CD4-positive, alpha-beta T cell treated with Interferon gamma for 1 hour (primary cell): Measurements from ENCODE around the gene SHKBP1.
A peak's percentile ranks its signal among the peaks of the same experiment; 100 is the strongest.
"Not testable (repeated sequence)": the region's sequence is repeated elsewhere in the genome, so short reads cannot be mapped to it uniquely, and the experiment has no call there.

Experiments
- DNase-seq: peaks from one replicate; pipeline ENCODE4 v3.0.0-alpha.2; 2020

SHKBP1 gene, protein sequence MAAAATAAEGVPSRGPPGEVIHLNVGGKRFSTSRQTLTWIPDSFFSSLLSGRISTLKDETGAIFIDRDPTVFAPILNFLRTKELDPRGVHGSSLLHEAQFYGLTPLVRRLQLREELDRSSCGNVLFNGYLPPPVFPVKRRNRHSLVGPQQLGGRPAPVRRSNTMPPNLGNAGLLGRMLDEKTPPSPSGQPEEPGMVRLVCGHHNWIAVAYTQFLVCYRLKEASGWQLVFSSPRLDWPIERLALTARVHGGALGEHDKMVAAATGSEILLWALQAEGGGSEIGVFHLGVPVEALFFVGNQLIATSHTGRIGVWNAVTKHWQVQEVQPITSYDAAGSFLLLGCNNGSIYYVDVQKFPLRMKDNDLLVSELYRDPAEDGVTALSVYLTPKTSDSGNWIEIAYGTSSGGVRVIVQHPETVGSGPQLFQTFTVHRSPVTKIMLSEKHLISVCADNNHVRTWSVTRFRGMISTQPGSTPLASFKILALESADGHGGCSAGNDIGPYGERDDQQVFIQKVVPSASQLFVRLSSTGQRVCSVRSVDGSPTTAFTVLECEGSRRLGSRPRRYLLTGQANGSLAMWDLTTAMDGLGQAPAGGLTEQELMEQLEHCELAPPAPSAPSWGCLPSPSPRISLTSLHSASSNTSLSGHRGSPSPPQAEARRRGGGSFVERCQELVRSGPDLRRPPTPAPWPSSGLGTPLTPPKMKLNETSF

DNA sequence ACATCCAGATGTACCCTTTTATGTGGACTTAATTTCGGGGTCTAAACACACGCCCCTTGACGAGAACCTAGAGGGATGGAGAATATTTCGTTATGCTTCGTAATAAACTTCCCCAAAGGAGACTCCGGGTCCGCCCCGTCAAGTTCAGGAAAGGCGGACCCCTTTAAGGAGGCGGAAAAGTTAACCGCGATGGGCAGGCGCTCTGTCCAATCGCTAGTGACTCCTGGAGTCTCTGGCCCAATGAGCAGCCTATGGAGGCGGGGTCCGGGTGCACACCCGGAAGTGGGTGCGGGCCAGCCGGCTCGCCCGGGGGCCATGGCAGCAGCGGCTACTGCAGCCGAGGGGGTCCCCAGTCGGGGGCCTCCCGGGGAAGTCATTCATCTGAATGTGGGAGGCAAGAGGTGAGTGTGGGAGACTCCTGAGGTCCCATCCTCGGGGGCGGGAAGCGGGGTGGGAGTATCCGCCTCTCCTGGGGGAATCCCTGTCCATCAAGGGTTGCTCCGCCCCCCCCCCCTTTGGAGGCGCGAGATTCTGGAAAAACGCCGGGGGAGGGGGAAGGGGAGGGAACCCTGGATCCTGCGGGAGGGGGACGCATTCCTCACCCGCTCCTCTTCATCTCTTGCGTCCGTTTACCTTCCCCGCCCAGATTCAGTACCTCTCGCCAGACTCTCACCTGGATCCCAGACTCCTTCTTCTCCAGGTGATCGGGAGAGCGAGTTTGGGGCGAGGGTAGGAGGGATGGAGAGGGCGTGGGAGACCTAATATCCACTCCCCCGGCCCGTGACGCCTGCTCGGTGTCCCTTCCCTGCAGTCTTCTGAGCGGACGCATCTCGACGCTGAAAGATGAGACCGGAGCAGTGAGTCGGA, at the start of gene SHKBP1:
TSS of gene SHKBP1 (plus strand) at position 289 of the 867 bp plus-strand sequence. CDS start at position 316, 27 bp downstream.
- DNase-seq: peak; percentile 91

DNA sequence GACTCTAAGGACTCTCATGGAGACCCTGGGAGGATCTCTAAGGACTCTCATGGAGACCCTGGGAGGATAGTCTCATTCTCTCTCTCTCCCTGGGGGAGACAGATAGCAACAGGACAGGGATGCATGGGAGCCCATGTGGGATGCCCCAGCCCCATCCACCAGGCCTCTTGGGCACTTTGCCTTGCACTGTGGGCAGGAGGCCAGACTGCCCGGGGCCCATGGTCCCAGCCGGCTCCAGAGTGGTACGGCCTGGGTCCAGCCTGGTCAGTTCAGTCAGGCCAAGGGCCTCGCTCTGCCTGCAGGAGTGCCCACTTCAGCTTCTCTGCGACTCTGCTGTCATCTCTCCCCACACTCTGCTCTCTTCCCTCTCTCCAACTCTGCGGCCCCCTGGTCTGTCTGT, 48.6 kb upstream of the SHKBP1 start:
- DNase-seq: no peak

DNA sequence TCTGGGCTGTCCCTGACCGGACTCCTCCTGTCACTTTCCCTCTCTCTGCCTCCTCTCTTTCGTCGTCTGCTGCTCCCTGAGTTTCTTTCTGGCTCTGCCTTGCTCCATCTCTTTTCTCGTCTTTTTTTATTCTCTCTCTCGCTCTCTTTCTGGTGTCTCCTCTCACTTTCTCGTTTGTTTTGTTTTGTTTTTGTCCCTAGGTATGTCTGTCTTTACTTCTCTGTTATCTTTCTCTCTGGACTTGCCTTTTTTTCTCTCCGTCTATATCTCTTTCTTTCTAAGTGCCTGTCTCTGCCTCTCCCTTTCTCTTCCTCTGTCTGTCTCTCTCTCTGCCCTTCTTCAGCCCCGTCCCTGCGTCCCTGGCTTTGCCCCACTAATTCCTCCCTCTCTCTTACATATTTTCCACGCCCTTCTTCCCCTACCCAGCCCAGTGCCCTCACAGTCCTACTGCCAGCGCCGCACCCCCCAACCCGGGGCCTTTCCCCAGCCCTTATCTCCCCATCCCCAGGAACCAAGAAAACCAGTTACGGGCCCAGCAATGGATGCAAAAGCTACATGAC, 48.1 kb upstream of the SHKBP1 start:
- no peak for DNase-seq

DNA sequence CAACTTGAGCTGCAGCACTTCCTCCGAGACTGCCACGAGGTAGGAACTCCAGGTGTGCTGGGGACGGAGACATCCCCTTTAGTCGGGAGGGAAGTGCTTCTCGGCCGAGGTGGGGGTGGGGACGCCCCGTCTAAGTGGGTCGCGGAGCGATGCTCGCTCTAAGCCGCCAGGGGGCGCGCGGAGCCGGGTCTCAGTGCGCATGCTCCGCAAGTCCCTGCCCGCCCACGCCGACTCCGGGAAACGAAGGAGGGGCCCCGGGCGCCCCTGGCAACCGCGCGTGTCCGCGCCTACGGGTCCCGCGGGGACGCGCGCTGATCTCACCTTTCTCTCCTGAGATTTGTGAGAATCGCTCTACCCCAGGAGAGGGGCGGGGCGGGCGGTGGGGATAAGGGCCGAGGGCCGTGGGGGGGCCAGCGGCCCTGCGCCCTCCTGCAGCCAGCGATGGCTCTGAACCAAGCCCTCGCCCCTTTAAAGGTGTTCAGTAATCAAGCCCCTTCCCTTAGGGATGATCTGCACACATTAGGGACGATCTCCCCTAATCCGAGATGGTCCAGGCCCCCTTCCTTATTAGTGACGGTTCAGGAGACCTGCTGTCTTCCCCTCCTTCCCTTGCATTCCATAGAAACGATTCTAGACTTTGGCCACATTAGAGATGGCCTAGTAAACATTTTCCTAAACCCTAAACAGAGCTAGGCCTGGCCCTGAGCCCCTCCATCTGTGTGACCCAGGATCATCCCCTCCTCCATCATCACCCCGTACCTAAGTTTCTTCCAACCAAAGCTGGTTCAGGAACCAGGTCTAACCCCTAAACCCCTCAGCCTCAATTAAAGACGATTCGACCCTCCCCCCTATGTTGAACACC, 47.3 kb upstream of the SHKBP1 start:
- peak; percentile 88 for DNase-seq

DNA sequence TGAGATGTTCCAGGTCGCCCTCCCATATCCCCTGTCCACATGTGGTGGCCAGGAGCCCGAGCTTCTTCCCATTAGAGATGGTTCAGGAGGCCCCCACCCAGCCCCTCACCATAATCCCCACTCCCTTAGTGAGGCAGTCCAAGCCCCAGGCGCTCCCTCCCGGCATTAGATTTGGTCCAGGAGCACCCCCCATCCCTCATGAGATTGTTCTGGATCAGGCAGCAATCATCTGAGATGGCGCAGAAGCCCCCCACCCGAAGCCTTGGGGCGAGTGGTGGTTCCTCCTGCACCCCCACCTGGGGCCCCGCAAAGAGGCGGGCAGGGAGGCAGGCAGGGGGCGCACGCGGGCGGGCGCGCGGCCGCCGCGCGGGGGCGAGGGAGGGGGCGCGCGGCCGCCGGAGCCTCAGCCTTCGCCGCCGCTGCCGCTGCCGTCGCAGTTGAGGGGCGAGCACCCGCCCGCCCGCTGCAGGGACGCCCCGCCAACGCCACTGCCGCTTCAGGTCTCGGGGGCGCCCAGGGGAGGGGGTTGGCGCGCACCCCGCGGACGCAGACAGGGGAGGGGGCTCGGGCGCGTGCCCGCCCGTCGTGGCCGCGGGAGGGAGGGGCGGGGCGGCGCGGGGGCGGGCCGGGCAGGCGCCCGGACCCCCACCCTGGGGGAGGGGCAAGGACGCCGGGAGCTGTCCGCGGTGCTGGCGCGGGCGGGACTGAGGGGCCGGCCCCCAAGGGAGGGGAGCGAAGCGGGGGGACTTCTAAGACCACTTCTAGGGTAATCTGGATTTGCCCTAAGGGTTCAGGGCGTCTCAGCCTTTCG, 46.4 kb upstream of the SHKBP1 start:
- DNase-seq: no peak

DNA sequence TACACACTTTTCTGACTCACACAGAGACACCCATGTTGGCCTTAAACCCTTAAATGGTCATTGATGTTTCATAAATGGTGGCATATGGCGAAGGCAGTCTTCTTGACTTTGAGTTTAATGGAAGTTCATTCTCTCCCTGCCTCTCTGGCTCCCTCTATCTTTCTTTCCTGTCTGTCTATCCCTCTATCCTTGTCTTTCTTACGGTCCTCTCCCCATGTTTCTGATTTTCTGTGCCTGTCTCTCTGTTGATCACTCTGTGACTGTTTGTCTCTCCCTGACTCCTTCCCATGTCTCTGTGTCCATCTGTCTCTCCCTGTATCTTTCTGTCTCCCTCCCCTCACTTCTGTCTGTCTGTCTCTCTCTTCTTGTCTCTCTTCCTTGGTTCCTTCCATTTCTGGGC, 43.2 kb upstream of the SHKBP1 start:
- DNase-seq: no peak

DNA sequence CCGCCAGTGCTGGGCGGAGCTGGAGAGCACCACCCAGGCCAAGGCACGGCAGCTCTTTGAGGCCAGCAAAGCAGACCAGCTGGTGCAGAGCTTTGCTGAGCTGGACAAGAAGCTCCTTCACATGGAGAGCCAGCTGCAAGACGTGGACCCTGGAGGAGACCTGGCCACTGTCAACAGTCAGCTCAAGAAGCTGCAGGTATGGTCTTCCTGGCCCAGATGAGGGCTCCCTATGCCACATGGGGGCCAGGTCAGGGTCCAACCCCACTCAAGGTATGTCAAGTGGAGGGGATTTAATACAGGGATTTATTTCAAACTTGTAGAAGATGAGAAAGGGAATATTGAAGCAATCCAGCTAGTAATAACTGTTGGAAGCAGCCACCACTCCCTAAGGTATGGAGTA, 42.5 kb upstream of the SHKBP1 start:
- DNase-seq: no peak

DNA sequence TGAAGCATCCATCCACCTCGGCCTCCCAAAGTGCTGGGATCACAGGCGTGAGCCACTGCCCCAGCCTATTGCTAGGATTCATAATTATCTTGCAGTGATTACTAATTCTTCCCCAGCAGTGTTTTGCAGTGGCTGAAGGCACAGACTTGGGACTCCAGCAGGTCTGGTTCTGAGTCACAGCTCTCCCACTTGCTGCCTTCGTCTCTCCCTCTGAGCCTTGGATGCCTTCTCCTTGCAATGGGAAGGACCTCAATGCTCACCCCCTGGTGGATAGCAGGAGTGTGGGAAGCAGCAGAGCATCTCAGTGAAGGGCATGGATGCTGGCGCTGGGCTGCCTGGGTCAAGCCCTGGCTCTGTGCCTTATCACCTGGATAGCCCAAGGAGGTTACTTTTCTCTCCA, 37.6 kb upstream of the SHKBP1 start:
- DNase-seq: no peak

DNA sequence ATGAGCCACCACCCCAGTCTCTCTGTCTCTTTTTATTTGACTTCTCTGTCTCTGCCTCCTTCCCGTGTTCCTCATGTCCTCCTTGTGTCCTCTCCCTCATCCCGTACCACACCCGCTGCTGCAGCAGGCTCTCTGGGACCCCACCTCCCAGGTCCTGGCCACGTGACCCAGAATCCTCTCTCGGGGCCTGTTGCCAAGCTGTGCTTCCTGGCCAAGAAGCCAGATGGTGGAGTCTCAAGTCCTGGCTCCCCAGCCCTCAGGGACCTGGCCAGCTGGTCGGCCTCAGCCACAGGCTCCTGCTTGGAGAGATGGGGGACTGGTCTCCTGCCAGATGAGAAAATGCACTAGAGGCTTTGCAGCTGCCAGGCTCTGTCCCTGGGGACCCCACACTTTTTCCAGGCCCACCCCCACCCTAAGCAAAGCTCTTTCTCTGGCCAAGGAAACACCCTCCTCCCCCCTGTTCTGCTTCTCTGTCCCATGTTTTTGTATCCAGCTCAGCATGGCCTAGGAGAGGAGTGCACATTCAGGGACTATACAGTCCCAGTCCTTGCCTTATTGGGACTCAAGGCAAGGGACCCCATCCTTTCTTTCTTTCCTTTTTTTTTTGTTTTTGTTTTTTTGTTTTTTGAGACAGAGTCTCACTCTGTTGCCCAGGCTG, 34.3 kb upstream of the SHKBP1 start:
- DNase-seq: no peak

DNA sequence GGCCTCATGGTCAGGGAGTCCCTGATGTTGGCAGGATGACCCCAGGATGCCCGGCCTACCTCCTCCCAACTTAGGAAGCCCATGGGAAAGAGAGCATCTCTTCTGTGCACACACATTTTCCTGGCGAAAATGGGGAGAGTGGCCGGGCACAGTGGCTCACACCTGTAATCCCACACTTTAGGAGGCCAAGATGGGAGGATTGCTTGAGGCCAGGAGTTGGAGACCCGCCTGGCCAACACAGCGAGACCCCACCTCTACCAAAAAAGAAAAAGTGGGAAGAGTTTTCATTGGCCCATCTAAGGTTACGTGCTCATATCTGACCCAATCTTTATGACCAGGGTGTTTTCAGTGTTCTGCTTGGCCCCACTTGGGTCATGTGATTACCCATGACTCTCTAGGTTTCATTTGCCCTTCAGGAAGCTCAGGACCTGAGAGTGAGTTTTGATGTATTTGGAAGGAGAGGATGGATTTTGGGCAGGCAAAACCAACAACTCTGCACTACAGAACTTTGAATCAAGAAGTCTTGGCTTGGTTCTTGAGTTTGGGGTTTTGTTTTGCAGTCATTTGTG, 33.6 kb upstream of the SHKBP1 start:
- no peak for DNase-seq

DNA sequence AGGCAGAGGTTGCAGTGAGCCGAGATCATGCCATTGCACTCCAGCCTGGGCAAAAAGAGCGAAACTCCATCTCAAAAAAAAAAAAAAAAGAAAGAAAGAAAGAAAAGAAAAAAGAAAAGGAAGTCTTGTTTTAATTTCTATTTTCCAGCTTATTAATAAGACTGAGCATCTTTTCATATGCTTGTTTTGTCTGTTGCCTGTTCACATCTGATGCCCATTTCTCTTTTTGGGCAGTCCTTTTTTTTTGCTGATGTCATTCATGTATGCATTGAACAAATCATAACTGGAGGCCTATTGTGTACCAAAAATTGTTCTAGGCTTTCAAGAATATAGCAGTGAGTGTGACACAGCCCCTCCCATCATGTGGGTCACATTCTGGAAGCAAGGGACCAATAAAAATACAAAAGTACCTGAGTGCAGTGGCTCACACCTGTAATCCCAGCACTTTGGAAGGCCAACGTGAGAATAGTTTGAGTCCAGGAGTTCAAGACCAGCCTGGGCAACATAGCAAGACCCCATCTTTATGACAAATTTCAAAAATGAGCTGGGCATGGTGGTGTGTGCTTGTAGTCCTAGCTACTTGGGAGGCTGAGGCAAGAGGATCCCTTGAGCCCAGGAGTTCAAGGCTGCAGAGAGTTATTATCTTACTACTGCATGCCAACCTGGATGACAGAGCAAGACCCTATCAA, 30.4 kb upstream of the SHKBP1 start:
- not testable (repeated sequence) for DNase-seq

DNA sequence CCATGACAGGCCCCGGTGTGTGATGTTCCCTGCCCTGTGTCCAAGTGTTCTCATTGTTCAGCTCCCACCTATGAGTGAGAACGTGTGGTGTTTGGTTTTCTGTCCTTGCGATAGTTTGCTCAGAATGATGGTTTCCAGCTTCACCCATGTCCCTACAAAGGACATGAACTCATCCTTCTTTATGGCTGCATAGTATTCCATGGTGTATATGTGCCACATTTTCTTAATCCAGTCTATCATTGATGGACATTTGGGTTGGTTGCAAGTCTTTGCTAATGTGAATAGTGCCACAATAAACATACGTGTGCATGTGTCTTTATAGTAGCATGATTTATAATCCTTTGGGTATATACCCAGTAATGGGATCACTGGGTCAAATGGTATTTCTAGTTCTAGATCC, 29.5 kb upstream of the SHKBP1 start:
- DNase-seq: not testable (repeated sequence)

DNA sequence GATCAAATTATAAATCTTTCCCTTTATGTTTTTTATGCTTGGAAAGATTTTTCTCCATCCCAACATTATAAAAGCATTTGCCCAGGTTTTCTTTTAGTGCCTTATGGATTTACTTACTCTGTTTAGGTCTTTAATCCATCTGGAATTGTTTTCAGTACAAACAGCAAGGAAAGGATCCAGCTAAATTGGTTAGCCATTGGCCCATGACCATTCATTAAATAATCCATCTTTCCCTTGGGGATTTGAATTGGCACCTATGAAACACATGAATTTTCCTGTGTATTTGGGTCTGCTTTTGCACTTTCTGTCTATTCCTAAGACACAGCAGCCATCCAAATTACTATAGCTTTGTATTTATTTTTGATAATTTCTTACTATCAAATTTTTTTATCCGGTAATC, 28.8 kb upstream of the SHKBP1 start:
- no peak for DNase-seq

DNA sequence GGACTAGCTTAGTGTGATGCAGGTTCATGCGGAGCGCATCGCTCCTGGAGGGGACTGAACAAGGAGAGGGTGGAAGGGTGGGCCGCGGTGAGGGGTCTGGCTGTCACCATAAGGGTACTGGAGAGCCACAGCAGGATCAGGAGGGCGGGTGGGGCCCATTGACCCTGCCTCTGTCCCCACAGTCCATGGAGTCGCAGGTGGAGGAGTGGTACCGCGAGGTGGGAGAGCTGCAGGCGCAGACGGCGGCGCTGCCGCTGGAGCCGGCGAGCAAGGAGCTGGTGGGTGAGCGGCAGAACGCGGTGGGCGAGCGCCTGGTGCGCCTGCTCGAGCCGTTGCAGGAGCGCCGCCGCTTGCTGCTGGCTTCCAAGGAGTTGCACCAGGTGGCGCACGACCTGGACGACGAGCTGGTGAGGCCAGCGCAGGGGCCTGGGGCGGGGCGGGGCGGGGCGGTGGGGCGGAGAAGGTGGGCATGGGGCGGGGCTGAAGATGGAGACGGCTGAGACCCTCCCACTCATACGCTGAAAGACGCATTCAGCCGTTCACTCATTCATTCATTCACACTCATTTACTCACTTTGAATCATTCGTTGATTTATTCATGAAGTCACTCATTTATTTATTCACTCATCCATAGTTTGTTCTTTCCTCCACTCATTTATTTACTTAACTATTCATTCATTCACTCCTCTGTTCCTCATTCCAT, 27.5 kb upstream of the SHKBP1 start:
- DNase-seq: peak; percentile 60

DNA sequence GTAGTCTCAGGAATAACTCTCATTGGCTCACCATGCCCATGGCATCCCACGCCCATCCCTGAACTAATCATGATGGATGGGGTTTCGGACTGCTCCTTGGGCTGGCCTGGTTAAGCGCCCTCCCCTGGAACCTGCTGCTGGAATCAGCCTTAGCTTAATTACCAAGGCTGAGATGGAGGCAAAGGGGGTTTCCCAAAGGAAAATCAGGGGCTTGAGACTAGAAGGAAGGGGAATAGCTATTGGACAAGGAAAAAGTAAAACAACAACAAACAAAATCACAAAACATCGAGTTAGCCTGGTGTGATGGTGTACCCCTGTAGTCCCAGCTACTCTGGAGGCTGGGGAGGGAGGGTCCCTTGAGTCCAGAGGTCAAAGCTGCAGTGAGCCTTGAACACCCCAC, 25.7 kb upstream of the SHKBP1 start:
- no peak for DNase-seq

DNA sequence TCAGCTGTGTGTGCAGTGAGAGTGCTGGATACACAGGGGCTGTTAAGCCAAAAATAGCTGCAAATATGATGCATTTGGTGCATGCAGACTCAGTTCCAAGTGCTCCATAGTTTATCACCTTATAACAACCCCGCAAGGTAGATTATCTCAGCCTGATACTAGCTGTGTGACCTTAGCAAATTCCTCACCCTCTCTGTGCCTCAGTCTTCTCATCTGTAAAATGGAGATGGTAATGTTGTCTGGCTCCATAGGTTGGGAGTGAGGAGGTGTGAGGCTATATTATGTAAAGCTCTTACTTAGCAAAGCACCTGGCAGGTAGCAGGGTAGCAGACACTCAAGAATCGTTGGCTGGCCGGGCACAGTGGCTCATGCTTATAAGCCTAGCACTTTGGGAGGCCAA, 23.8 kb upstream of the SHKBP1 start:
- no peak for DNase-seq

DNA sequence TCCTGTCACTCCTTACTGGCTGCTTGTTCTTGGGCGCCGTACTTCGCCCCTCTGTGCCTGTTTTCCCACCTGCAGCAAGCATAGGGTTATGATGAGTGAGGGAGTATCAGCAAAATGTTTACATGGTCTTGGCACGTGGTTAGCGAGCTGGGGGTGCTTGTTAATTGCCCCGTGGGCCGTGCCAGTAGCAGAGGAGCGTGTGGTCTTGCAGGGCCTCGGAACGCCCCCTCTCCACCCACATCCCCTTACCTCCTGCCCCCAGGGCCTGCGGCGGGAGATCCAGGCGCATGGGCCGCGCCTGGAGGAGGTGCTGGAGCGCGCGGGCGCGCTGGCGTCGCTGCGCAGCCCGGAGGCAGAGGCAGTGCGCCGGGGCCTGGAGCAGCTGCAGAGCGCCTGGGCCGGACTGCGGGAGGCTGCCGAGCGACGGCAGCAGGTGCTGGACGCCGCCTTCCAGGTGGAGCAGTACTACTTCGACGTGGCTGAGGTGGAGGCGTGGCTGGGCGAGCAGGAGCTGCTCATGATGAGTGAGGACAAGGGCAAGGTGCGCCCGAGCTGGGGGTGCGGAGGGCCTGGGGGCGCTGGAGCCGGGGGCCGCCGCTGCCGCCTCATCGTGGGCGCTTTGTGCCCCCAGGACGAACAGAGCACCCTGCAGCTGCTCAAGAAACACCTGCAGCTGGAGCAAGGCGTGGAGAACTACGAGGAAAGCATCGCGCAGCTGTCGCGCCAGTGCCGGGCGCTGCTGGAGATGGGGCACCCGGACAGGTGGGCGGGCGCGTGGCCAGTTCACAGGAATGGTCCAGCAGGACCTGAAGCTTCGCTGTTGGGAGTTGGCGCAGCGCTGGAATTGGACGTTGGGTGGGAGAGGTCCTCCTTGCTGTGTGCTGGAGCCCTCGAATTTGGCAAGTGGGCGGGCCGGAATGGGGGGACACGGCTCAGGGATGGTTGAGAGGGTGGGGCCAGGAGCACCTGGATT, 22.5 kb upstream of the SHKBP1 start:
- no peak for DNase-seq
